Chondrocyte (in vitro differentiated cells): Measurements from ENCODE around the gene ABRACL. TPM values are rescaled to one million over a fixed set of nuclear protein-coding genes. Genes with fewer than 3 reads are reported as not detected.
"Not testable (repeated sequence)": the region's sequence is repeated elsewhere in the genome, so short reads cannot be mapped to it uniquely, and the experiment has no call there.

Experiments
- DNase-seq: peaks from one replicate; pipeline ENCODE4 v3.0.0; 2021; ENCODE audit warnings: mixed read lengths, low spot score
- H3K27ac Mint-ChIP-seq: one replicate; pipeline ENCODE4 v1.8.0; 2021; ENCODE audit warnings: mild to moderate bottlenecking, moderate library complexity, mixed read lengths; ENCODE audit not compliant: unreplicated experiment
- H3K27me3 Mint-ChIP-seq: 2 replicates; pipeline ENCODE4 v1.8.0; 2021; ENCODE audit warnings: low read depth, mixed read lengths
- H3K36me3 Mint-ChIP-seq: 2 replicates; pipeline ENCODE4 v1.8.0; 2021; ENCODE audit warnings: low read depth, mixed read lengths
- H3K4me1 Mint-ChIP-seq: 2 replicates; pipeline ENCODE4 v1.8.0; 2021; ENCODE audit warnings: low read depth, mild to moderate bottlenecking, mixed read lengths
- H3K4me3 Mint-ChIP-seq: one replicate; pipeline ENCODE4 v1.8.0; 2021; ENCODE audit warnings: mild to moderate bottlenecking, moderate library complexity, mixed read lengths; ENCODE audit not compliant: unreplicated experiment
- H3K9me3 Mint-ChIP-seq: 2 replicates; pipeline ENCODE4 v1.8.0; 2021; ENCODE audit warnings: low read depth, mixed read lengths
- total RNA-seq: library from RNA; stranded (reverse); gene quantifications from 3 replicates; pipeline ENCODE4 v1.2.1, GENCODE V29; 2021
- TF ChIP-seq, protein P1 (sequence below): fragments of 200-600 bp; sonication (generic); IDR thresholded peaks from 2 replicates; pipeline ENCODE4 v1.5.0; 2021; ENCODE audit warnings: antibody characterized with exemption, mild to moderate bottlenecking, moderate library complexity

The ABRACL gene
- total RNA-seq, 1 donor from 2014 or later, result 17.2 TPM

DNA sequence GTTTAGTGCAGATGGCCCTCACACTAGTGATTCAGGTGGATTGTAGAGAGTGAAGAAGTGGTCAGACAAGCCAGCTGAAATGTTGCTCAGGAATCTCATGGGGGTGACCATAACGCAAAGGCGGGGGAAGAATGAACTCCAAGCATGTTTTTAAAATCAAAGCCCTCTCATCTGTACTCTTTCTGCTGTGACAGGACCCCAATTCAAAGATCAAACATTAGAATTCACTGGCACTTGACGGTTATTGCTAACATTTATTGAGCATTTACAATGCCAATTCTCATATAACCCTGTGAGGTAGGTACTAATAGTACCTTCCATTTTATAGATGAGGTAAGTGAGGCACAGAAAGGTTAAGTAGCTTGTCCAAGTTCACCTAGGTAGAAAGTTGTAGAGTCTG lies 15.7 kb downstream of the ABRACL start:
- no peak overlapping the region for H3K4me3 Mint-ChIP-seq
- TF ChIP-seq, protein P1, sequence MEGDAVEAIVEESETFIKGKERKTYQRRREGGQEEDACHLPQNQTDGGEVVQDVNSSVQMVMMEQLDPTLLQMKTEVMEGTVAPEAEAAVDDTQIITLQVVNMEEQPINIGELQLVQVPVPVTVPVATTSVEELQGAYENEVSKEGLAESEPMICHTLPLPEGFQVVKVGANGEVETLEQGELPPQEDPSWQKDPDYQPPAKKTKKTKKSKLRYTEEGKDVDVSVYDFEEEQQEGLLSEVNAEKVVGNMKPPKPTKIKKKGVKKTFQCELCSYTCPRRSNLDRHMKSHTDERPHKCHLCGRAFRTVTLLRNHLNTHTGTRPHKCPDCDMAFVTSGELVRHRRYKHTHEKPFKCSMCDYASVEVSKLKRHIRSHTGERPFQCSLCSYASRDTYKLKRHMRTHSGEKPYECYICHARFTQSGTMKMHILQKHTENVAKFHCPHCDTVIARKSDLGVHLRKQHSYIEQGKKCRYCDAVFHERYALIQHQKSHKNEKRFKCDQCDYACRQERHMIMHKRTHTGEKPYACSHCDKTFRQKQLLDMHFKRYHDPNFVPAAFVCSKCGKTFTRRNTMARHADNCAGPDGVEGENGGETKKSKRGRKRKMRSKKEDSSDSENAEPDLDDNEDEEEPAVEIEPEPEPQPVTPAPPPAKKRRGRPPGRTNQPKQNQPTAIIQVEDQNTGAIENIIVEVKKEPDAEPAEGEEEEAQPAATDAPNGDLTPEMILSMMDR, result no peak
- DNase-seq, result no peak
- H3K9me3 Mint-ChIP-seq, result no peaks in the 10 kb centered on the region
- H3K4me1 Mint-ChIP-seq, result peaks cover 3% of the 10 kb centered on the region
- peaks cover 30% of the 10 kb centered on the region for H3K36me3 Mint-ChIP-seq
- no peak overlapping the region for H3K27ac Mint-ChIP-seq
- no peaks in the 10 kb centered on the region for H3K27me3 Mint-ChIP-seq

DNA sequence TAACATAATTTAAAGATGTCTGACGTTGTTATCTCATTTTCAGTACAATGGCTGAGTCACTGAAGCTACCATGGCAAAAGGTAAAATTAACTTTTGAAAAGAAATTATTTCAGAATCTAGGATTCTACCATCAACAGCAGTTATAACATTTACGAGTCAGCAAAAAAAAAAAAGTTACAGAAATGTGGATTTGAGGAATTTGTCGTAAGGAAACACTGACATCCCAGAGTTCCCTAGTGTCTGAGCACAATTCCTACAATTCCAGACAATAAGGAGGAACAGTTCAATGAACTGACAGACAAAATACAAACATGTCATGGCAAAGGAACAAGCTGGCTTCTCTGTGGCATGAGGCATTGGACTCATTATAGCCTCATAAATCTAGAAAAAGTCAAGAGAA lies 19.1 kb downstream of the ABRACL start:
- no peaks in the 10 kb centered on the region for H3K27me3 Mint-ChIP-seq
- no peaks in the 10 kb centered on the region for H3K9me3 Mint-ChIP-seq
- no peak overlapping the region for H3K4me3 Mint-ChIP-seq
- no peak for DNase-seq
- peaks cover 7% of the 10 kb centered on the region for H3K4me1 Mint-ChIP-seq
- peaks cover 10% of the 10 kb centered on the region for H3K36me3 Mint-ChIP-seq
- TF ChIP-seq, protein P1, result no peak
- H3K27ac Mint-ChIP-seq, result no peak overlapping the region

DNA sequence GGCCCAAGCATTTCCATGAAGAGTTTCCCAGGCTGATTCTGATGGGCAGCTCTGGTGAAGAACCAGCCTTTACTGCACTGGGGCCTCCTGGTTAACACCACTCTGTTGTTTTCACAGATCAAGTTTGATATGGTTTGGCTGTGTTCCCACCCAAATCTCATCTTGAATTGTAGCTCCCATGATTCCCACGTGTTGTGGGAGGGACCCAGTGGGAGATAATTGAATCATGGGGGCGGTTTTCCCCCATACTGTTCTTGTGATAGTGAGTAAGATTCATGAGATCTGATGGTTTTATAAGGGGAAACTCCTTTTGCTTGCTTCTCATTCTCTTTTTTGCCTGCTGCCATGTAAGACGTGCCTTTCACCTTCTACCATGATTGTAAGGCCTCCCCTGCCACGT lies 20.4 kb downstream of the ABRACL start:
- H3K27ac Mint-ChIP-seq, H3K4me3 Mint-ChIP-seq, H3K36me3 Mint-ChIP-seq, DNase-seq, H3K9me3 Mint-ChIP-seq, H3K4me1 Mint-ChIP-seq, H3K27me3 Mint-ChIP-seq: not testable (repeated sequence)

DNA sequence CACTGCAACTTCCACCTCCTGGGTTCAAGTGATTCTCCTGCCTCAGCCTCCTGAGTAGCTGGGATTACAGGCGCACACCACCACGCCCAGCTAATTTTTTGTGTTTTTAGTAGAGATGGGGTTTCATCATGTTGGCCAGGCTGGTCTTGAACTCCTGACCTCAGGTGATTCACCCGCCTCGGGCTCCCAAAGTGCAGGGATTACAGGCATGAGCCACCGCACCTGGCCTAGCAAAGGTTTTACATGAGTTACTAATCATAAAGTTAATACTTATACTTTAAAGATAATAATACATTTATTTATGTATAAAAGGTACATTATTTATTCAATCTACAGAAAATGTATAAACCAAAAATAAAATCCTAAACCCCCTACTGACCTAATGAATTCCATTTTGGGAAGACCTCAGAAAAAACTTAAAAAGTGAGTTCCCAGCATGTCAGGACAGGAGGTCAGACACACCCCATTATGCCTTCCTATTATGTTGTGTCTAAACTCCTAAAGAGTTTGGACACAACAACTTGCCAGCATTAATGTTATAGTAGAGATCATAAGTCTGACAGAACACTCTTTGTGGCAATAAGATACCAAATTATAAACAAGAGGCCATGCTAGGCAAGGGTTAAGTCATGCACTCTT lies 21.7 kb downstream of the ABRACL start:
- H3K36me3 Mint-ChIP-seq, H3K27ac Mint-ChIP-seq, H3K9me3 Mint-ChIP-seq, DNase-seq, H3K27me3 Mint-ChIP-seq, H3K4me1 Mint-ChIP-seq, H3K4me3 Mint-ChIP-seq: not testable (repeated sequence)

DNA sequence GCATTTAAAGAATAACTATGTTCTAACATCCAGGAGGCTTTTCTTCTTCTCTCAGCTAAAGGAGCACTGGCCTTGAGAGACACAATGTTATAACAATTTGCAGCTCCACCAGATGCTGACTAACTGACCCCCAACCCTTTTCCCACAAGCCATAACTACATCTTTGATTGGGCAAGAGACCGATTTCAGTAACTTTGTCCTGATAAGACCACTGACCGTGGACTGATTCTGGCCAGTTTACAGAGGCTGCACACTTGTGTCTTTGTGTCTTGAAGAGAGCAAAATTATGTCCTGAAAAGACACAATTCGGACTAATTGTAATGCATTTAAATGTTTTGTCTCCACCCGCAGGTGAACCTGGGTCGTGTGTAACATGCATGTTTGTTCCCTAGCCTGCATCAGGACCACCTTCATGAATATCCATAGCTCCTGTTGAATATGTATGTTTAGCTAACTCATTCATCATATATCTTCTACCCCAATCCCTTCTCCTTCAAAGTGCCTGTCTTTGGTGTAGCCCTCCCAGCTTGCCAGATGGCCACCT lies 22.3 kb downstream of the ABRACL start:
- Mint-ChIP-seq H3K27me3 (no peaks in the 10 kb centered on the region), H3K4me1 (peaks cover 7% of the 10 kb centered on the region), H3K9me3 (no peaks in the 10 kb centered on the region), H3K4me3 (no peak overlapping the region), H3K27ac (no peak overlapping the region), H3K36me3 (no peaks in the 10 kb centered on the region)
- TF ChIP-seq, protein P1, result no peak
- no peak for DNase-seq

DNA sequence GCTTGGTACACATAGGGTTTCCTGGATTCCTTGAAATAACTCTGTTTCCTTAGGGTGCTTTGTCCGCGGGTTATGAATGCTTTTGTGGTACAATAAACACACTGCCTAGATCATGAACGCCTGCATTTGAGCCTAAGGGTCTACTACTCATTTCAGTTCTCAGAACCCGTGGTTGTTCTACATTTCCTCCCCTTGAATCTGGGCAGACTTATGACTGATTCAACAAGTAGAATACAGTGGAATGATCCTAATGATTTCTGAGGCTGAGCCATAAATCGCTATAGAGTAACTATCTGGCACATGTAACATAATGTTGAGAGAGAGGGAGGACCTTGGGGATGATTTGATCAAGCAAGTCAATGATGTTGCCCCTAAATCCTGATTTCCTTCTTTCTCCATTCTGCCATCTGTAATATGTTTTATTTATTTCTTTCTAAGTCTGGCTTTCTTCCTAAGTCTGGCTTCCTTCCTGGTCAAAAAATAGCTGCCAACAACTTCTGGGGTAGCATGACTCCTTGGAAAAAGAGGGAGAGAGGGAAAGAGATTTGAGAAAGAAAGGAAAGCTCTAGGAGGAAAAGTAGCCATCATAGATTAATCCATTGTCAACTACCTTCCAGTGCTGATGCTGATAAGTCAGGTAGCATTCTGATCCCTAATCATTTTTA lies 23.0 kb downstream of the ABRACL start:
- Mint-ChIP-seq H3K36me3 (no peaks in the 10 kb centered on the region), H3K9me3 (no peaks in the 10 kb centered on the region), H3K4me1 (peaks cover 7% of the 10 kb centered on the region), H3K27me3 (no peaks in the 10 kb centered on the region), H3K4me3 (no peak overlapping the region), H3K27ac (no peak overlapping the region)
- DNase-seq, result no peak
- TF ChIP-seq, protein P1, result no peak
